Ishikawa (cell line): ENCODE results near the gene P3H1.

Source experiments
- EGR1 ChIP-seq: IDR thresholded peaks from 2 replicates; pipeline ENCODE4 v1.6.1; 2012
- TAF1 ChIP-seq: IDR thresholded peaks from 2 replicates; pipeline ENCODE4 v1.6.1; 2012; ENCODE audit warnings: low read depth, mild to moderate bottlenecking
- TEAD4 ChIP-seq: IDR thresholded peaks from 2 replicates; pipeline ENCODE4 v1.6.1; 2012
- TF ChIP-seq, protein P1 (sequence below): IDR thresholded peaks from 2 replicates; pipeline ENCODE4 v1.6.1; 2012

- TF ChIP-seq EGR1 (no peak), TEAD4 (no peak), TAF1 (no peak)
- TF ChIP-seq, protein P1, sequence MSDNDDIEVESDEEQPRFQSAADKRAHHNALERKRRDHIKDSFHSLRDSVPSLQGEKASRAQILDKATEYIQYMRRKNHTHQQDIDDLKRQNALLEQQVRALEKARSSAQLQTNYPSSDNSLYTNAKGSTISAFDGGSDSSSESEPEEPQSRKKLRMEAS = no peak
These were observed 30.7 kb downstream of the P3H1 start for GRCh38 chr1:42736152-42736551.
